Stimulated activated CD8-positive, alpha-beta memory T cell treated with anti-CD3 and anti-CD28 coated beads, Interleukin-15, amount 100 ng/mL, for 48 hours (primary cell): Measurements from ENCODE around the gene DENND10.
A peak's percentile ranks its signal among the peaks of the same experiment; 100 is the strongest.
"Not testable (repeated sequence)": the region's sequence is repeated elsewhere in the genome, so short reads cannot be mapped to it uniquely, and the experiment has no call there.

ENCODE experiments used
- DNase-seq, 2 donors: peaks; one replicate each; pipeline ENCODE4 v3.0.0-alpha.2; 2020; ENCODE audit warnings: low read depth in 2 of 2

DENND10 gene

DNA sequence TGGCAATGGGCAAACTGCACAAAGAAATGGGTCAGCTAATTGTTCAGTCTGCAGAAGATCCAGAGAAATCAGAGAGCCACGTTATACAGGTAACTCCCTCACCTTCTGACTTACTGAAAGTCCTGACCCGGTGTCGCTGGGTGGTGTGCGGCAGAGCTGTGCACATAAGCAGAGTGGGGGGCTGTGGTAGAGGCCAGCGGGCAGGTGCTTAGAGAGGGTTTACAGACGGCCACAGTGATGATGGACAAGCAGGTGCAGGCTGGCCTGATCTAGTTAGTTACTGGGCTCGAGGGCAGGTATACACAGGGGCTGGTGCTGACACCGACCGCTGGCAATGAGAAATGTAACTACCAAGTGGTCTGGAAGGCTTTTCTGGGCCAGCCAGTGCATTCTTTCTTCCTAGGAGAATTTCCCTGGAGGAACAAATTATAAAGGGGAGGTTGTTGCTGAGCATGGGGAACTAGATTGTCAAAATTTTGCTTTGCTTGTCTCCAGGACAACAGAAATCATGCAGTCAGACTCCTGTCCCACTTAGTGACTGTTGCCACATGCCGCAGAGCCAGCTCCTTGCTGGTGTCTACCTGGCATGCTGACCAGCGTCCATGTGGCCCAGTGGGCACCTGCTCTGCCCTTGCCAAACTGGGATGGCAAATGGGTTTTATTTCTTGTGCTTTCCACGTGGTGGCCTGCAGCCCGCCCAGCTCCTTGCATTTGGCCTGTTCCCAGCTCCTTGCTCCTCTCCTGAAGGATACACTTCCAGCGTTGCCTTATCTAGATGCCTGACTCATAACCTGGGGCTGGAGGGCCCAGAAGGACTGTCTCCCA is 28.8 kb downstream of the DENND10 start:
- DNase-seq = no peak

DNA sequence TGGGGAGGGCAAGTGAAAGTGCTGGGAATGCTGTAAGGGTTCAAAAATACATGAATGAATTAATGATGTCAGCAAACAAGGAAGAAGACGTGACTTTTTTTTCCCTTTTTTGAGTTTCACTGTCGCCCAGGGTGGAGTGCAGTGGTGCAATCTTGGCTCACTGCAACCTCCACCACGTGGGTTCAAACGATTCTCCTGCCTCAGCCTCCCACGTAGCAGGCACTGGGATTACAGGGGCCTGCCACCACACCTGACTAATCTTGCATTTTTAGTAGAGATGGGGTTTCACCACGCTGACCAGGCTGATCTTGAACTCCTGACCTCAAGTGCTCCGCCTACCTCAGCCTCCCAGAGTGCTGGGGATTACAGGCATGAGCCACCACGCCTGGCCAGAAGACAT is 30.0 kb downstream of the DENND10 start:
- peak; percentile 33 to 74 for DNase-seq

DNA sequence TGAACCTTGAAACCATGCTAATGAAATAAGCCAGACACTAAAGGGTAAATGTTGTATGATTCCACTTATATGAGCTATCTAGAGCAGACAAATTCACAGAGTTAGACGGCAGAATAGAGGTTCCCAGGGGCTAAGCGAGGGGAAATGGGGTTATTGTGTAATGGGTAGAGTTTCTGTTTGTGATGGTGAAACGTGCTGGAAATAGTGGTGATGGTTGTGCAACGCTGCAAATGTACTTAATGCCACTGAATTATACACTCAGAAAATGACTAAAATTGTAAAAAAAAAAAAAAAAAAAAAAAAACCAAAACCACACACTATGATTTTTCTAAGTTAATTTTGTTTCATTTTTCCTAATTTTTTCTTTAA is 31.6 kb downstream of the DENND10 start:
- no peak for DNase-seq

DNA sequence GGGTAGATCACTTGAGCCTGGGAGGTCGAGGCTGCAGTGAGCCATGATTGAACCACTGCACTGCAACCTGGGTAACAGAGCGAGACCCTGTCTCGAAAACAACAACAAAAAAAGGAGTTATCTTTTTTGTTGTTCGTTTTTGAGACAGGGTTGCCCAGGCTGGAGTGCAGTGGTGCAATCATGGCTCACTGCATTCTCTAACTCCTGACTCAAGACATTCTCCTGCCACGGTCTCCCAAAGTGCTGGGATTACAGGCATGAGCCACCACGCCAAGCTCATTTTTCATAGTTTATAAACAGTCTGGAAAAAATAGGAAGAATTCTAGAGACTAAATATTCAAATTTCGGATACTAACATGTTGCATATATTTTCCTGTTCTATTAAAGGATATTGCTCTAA is 32.2 kb downstream of the DENND10 start:
- no peak for DNase-seq

DNA sequence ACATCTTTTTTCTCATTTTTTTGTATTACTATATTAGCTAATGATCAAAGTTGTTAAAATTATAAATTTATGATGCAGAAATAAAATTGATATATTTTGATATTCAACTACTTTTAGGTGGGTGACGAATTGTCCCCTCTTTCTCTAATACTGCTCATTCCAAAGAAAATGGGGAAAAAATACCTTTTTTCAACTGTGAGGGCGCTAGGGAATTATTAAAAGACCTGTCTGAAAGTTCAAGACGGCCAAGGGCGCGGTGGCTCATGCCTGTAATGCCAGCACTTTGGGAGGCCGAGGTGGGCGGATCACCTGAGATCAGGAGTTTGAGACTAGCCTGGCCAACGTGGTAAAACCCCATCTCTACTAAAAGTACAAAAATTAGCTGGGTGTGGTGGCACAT is 34.0 kb downstream of the DENND10 start:
- not testable (repeated sequence) for DNase-seq

DNA sequence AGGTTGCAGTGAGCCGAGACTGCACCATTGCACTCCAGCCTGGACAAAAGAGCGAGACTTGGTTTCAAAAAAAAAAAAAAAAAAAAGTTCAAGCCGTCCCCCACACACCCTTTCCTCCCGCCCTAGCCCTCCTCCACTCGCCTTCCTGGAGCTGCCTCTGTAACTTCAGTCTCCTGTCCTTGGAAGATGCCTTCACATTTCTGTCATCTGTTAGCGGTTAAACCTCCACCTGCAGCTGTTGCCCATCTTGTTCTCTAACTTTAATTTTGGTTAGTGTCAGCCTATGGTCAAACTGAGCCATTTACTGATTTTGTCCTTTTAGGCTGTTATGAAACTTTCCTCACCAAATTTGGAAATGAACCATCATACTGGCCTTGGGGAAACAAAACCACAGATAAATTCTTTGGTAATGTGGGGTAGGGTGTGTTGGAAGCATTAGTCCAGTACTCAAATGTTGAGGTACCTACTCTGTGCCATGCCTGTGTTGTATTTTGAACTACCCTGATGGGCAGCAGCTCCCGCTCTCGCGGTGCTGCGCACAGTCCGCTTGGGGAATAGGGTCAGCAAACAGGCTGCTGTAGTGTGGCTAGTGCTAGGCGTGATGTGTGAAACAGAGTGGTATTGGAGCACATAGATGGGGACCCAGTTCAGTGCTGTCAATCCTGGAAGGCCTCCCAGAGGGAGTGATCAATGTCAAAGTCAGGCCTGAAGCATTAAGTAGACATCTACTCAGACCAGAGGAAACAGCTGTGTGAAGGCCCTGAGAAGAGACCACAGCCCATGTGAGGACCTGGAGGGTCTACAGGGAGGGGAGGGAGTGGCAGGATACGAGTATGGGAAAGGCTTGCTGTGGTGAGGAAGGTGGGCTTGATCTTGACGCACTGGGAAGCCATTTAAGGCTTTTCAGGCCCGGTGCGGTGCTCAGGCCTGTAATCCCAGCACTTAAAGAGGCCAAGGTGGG is 34.7 kb downstream of the DENND10 start:
- DNase-seq = no peak

DNA sequence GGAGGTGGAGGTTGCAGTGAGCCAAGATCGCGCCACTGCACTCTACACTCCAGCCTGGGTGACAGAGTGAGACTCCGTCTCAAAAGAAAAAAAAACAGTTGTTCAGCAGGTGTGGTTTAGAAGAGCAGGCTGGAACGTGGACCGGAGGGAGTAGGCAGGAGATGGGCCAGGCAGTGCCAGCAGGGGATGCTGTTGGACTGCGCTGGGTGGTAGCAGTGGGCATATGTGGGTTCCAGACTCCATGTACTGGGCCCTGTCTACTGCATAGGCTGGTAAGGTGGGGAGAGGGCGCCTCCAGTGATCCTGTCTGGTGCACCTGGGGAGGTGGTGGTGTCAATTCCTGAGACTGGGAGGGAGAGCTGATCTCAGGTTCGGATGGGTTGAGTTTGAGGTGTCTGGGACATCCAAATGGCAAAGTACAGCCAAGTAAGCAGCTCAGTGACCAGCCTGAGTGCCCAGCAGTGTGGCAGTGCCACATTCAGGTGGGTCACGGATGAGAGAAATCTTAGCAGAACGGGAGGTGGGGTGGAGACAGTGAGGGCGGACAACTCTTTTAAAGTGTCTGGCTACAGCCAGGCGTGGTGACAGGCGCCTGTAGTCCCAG is 35.7 kb downstream of the DENND10 start:
- peak in 1 of 2 donors; percentile 26 for DNase-seq

DNA sequence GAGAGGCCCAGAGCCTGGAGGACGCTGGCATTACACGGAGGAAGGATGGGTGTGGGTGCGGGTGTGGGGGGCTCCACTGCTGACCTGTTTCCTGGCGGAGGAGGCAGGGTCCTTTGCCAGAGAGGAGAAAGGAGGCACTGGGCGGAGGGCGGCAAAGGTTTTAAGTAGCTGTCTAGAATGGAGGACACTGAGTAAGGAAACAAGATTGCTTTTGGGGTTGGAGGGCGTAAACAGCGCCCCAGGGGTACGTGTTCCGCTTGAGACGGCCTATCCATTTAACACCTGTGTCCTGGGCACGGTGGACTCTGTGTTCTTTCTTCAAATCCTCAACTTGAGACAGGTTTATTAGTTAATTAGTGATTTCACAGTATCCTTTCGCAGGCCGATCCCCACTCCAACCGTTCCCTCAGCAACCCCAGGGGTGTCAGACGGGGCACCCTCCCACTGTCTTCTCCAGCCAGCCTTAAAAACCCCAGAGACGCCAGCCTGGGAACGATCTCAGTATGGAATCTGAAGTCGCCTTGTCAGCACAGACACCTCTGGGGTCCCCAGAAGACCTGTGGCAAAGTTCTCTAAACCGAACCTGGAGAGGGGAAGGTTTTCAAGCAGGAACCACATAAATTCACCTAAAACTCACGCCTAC is 36.8 kb downstream of the DENND10 start:
- no peak for DNase-seq

DNA sequence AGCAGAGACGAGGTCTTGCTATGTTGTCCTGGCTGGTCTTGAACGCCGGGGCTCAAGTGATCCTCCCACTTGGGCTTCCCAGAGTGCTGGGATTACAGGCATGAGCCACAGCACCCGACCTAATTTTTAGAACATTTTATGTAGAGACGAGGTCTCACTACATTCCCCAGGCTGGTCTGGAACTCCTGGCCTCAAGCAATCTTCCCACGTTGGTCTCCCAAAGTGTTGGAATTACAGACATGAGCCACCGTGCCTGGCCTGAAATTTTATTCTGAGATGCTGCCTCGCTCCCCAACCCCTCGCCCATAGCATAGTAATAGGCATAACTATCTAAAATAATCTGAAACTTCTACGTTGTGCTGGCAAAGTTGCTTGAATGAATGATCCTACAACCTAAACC is 39.7 kb downstream of the DENND10 start:
- no peak for DNase-seq

DNA sequence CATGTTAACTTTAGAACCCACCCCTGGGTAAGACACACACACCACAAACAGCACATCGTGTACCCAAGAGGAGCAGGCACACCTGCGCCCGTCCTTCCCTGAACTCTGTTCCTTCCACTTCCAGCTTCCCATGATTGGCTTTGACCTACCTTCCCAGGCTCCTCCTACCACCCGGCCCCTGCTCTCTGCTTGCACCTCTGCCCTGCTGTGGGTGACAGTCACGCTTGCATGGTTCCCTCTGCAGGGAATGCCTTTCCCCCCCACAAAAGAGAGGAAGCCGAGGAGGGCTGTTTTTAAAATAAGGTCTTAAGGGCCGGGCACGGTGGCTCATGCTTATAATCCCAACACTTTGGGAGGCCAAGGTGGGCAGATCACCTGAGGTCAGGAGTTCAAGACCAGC is 45.2 kb downstream of the DENND10 start:
- DNase-seq = no peak

DNA sequence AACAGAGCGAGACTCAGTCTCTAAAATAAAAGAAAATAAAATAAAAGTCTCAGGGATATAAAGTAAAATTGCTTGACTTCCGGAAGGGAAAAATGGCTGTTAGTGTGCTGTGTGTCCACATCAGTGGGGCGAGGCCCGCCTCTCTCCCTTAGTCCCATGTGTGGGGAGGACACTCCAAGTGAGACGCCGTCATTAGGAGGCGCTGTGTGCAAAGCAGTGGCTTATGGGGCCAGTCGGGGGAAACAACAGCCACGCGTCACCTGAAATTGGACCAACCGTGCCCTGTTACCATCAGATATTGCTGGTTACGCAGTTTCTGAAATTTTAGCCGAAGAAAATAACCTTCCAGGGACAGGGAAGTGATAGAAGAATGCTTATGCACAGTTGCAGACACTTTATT is 45.8 kb downstream of the DENND10 start:
- no peak for DNase-seq

DNA sequence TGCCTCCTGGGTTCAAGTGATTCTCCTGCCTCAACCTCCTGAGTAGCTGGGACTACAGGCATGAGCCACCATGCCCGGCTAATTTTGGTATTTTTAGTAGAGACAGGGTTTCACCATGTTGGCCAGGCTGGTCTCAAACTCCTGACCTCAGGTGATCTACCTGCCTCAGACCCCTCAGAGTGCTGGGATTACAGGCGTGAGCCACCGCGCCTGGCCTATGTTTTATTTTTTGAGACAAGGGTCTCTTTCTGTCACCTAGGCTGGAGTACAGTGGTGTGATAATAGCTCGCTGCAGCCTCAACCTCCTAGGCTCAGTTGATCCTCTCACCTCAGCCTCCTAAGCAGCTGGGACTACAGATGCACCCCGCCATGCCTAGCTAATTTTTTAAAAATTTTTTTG is 47.7 kb downstream of the DENND10 start:
- not testable (repeated sequence) for DNase-seq

DNA sequence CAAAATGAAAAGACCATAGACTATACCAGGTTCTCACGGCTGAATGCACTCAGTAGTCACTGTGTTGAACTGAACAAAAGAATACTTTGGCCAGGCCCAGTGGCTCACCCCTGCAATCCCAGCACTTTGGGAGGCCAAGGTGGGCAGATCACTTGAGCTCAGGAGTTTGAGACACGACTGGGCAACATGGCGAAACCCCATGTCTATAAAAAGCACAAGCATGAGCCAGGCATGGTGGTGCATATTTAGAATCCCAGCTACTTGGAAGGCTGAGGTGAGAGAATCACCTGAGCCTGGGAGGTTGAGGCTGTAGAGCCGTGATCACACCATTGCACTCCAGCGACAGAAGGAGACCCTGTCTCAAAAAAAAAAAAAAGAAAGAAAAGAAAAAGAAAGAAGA is 49.1 kb downstream of the DENND10 start:
- DNase-seq = no peak

DNA sequence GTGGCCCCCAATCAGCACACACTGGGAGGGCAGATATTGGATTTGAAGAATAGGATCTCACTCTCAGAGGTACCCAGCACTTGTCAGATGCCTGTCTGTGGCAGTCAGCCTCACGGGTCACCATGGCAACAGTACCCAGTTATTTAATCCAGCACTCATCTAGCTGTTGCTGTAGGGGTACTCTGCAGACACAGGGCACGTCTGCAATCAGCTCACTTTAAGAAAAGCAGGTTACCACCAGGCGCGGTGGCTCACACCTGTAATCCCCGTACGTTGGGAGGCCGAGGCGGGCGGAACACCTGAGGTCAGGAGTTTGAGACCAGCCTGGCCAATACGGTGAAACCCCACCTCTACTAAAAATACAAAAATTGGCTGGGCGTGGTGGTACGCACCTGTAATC is 49.7 kb downstream of the DENND10 start:
- DNase-seq = no peak

DNA sequence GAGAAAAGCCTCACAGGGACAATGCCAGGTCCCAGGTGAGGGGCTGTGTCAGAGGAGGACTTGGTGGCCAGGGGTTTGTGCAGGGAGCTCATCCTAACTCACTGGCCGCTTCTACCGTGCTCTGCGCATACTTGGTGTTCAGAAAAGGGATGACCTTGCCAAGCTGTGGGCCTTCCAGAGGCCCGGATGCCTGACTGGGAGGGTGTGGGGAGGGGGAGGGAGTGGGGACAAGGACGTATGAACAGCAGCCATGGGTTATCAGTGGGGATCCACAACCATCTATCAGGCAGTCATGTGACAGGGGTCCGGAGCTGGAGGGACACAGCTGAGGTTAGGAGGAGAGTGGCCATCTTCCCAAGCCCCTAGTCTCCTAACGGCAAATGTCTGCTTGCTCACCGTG is 55.4 kb downstream of the DENND10 start:
- DNase-seq = no peak

DNA sequence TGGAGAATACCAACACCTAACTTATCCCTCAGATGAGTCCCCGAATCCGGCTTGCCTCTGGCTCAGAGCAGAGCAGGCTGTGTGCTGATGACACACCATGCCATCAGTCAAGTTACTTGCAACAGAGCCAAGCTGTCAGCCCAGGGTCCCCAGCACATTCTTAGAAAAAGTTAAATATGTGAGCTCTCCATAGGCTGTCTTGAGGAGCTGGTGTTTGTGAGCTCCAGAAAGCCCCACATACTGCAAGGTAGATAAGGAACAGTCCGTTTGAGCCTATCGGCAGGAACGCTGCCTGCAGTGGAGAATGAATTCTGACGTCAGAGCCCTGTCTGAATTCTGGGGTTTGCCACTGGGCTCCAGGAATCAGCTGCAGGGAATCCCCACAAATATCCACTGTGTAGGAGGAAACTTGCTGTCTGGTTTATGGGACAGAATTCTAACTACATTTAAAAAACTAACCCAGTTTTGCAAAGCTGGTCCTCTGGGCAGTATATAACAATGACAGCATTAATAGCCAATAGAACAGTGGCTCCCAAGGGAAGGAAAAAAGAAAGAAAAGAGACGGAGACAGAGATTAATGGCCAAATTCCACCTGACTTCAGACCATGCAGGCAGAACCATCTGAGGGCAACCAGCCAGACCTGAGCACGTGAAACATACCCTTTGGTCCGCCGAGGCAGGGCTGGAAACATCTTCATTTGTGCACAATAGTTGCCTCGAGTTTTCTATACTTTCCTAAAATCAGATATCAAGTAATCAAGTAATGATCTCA is 58.0 kb downstream of the DENND10 start:
- DNase-seq = no peak

DNA sequence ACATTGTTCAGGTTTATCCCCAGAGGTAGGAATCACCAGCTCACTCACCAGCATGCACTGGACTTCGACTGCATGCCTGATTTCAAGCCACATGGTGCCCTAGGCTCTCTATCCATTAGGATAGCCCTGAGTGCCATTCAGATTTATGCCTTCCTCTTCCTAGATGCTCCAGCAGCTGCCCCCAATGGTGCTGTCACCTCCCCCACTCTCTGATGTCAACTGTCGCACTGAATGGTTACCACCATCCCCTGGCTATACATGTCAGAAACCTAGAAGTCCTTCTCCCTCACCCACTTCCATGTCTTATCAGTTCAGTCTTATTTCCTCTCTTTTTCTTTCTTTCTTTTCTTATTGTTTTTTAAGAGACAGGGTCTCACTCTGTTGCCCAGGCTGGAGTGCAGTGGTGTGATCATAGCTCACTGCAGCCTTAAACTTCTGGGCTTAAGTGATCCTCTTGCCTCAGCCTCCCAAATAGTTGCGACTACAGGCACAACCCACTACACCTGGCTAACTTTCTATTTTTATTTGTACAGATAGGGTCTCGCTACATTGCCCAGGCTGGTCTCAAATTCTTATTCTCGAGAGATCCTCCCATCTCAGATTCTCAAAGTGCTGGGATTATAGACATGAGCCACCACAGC is 58.7 kb downstream of the DENND10 start:
- no peak for DNase-seq

DNA sequence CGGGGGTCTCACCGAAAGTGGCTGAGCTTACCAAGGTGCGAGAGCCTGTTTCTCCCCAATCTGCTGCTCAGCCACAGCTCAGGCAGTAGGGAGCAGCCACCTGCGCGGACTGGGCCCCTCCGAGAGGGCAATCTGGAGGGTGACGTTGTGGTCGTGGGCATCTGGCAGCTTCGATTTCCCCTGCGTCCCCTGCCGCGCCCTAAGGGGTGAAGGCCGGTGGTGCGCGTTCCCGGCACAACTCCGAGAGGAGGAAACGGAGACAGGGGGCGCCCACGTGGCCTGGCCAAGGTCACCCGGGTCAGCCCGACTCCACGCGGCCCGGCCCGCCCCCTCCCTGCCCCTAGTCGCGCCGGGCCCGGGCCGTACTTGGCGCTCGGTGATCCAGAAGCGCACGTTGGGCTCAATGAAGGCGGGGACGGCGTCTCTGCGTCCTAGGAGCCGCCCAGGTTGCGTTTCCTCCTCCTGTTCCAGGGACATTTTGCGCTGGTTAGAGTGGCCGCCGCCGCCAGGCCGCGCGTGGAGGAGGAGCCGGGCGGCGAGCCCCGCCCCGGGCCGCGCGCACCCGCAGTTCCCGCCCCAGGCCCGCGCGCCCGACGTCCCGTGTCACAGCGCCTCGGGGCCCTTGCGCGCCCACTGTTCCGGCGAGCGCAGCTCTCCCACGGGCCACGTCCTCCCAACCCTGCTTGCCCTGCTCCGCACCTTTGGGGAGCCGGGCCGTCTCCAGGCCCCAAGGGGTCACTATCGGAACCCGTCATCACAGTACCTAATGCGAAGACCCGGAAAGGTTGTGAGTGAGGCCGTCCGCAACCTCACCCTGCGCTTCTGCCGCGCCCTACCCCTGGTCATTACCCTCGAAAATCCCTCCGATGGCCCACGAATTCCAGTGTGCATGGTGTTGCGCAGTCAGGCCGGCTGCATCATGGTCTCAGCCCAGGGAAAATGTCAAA is 61.5 kb downstream of the DENND10 start, which contains the start of gene SFXN4:
Gene SFXN4, minus strand, starts transcription at position 544 of the 947 bp plus-strand sequence. Its CDS starts 67 bp downstream, at position 477.
- DNase-seq = peak; percentile 73 to 74

DNA sequence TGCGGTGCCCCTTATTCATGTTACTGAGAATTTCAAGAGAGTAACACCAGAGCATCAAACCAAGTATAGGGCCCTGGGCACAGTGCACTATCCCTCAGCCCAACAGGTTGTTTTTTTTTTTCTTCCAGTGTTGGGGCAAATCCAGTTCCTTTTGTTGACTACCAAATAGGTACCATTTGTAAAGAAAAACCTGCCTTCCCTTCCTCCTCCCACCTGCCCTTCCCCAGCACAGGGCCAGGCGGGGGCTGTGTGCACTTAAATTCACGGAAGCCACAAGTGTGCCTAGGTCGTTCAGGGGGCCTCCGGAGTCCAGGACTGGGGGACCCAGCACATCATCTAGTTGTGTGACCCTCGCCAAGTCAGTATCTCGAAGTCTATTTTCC is 62.2 kb downstream of the DENND10 start:
- DNase-seq = no peak
